Skeletal muscle tissue (tissue), 4 donors: ENCODE measurements around the gene MYO7B. TPM values are rescaled to one million over a fixed set of nuclear protein-coding genes. Genes with fewer than 3 reads are reported as not detected.

Source experiments
- H3K27ac ChIP-seq: one replicate; pipeline ENCODE4 v1.7.0; 2013; ENCODE audit warnings: mild to moderate bottlenecking, low read depth, low read length, inconsistent platforms
- H3K27me3 ChIP-seq, 3 donors: one replicate each; pipeline ENCODE4 v1.7.0; 2013; ENCODE audit warnings: low read length in 3 of 3; ENCODE audit not compliant: control insufficient read depth in 3 of 3, insufficient read depth in 3 of 3
- H3K36me3 ChIP-seq, 3 donors: one replicate each; pipeline ENCODE4 v1.7.0; 2013; ENCODE audit warnings: low read length in 3 of 3; ENCODE audit not compliant: control insufficient read depth in 3 of 3, insufficient read depth in 3 of 3
- H3K4me1 ChIP-seq, 3 donors: one replicate each; pipeline ENCODE4 v1.7.0; 2013; ENCODE audit warnings: low read length in 3 of 3, mild to moderate bottlenecking in 3 of 3; ENCODE audit not compliant: control insufficient read depth in 3 of 3, insufficient read depth in 3 of 3
- H3K4me3 ChIP-seq, 3 donors: one replicate each; pipeline ENCODE4 v1.7.0; 2013; ENCODE audit warnings: low read length in 3 of 3
- H3K9ac ChIP-seq, 3 donors: one replicate each; pipeline ENCODE4 v1.7.0; 2013; ENCODE audit warnings: low read length in 3 of 3, mild to moderate bottlenecking in 3 of 3, moderate library complexity in 2 of 3, low read depth in 1 of 3
- H3K9me3 ChIP-seq, 3 donors: one replicate each; pipeline ENCODE4 v1.7.0; 2013; ENCODE audit warnings: low read length in 3 of 3; ENCODE audit not compliant: control insufficient read depth in 3 of 3
- total RNA-seq: library from RNA; depleted of rRNA; stranded (reverse); fragments of >200 nt; gene quantifications from one replicate; pipeline ENCODE4 v1.2.3, GENCODE V29; 2014
- donor health status: Osteomylitis.

The MYO7B gene
- total RNA-seq, 1 donor from 2014 or later, result 1.0 TPM

GRCh38 chr2:127664065-127664894 is 128.8 kb downstream of the MYO7B start:
- peak overlapping the region; percentile 30 for H3K27ac ChIP-seq
- H3K9me3 ChIP-seq, result no peaks in the 10 kb centered on the region
- peak overlapping the region in 2 of 3 donors; percentile 32 to 76 for H3K9ac ChIP-seq
- H3K27me3 ChIP-seq, result peaks cover 0 to 25% (median 2%) of the 10 kb centered on the region in 3 donors
- H3K36me3 ChIP-seq, result peaks cover 0 to 2% (median 0%) of the 10 kb centered on the region in 3 donors
- peak overlapping the region; percentile 51 to 65 (median 54) for H3K4me3 ChIP-seq
- peaks cover 25 to 39% (median 37%) of the 10 kb centered on the region in 3 donors for H3K4me1 ChIP-seq

- Histone ChIP-seq H3K9me3 (no peaks in the 10 kb centered on the region), H3K4me1 (peaks cover 23 to 34% (median 33%) of the 10 kb centered on the region in 3 donors), H3K9ac (peak overlapping the region in 2 of 3 donors; percentile 32 to 76), H3K4me3 (peak overlapping the region in 2 of 3 donors; percentile 54 to 65), H3K36me3 (peaks cover 0 to 2% (median 0%) of the 10 kb centered on the region in 3 donors), H3K27ac (peak overlapping the region; percentile 30), H3K27me3 (peaks cover 0 to 25% (median 2%) of the 10 kb centered on the region in 3 donors)
These were observed 129.4 kb downstream of the MYO7B start for GRCh38 chr2:127664895-127665225.

DNA sequence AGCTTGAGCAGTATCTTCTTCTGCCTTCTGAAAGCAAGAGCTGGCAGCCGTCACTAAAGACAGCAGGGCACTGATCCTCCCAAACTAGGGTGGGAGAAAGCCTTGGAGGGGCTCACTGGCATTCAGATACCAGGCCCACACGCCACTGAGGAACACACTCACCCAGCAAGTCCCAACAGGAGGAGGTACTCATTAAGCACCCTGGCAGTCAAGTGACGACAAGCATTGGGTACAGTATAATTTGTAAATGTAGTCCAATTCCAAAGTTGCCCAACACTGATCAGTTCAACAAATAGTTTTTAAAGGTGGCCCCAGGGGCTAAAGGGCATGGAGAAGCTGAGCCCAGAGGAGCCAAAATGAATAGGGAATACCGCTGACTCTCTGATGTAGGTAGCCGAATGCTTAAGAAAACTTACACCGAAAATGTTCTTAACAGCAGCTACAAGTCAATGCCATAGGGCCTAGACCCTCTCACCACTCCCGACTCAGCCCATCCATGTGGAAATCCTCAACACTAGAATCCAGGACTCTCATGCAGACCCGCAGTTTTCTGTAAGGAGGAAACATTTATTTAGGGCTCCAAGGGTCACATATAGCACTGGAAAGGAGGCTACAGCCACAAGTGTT is 129.9 kb downstream of the MYO7B start:
- peaks cover 23 to 34% (median 30%) of the 10 kb centered on the region in 3 donors for H3K4me1 ChIP-seq
- peak overlapping the region in 1 of 3 donors; percentile 76 for H3K9ac ChIP-seq
- no peaks in the 10 kb centered on the region for H3K36me3 ChIP-seq
- H3K27me3 ChIP-seq, result peaks cover 0 to 25% (median 2%) of the 10 kb centered on the region in 3 donors
- no peak overlapping the region for H3K27ac ChIP-seq
- peak overlapping the region in 1 of 3 donors; percentile 31 for H3K4me3 ChIP-seq
- H3K9me3 ChIP-seq, result no peaks in the 10 kb centered on the region

- Histone ChIP-seq H3K27ac (no peak overlapping the region), H3K4me1 (peaks cover 10 to 24% (median 21%) of the 10 kb centered on the region in 3 donors), H3K9ac (no peak overlapping the region), H3K27me3 (peaks cover 0 to 25% (median 11%) of the 10 kb centered on the region in 3 donors), H3K4me3 (no peak overlapping the region), H3K9me3 (no peaks in the 10 kb centered on the region), H3K36me3 (no peaks in the 10 kb centered on the region)
These were observed 133.6 kb downstream of the MYO7B start for GRCh38 chr2:127669056-127669455.

DNA sequence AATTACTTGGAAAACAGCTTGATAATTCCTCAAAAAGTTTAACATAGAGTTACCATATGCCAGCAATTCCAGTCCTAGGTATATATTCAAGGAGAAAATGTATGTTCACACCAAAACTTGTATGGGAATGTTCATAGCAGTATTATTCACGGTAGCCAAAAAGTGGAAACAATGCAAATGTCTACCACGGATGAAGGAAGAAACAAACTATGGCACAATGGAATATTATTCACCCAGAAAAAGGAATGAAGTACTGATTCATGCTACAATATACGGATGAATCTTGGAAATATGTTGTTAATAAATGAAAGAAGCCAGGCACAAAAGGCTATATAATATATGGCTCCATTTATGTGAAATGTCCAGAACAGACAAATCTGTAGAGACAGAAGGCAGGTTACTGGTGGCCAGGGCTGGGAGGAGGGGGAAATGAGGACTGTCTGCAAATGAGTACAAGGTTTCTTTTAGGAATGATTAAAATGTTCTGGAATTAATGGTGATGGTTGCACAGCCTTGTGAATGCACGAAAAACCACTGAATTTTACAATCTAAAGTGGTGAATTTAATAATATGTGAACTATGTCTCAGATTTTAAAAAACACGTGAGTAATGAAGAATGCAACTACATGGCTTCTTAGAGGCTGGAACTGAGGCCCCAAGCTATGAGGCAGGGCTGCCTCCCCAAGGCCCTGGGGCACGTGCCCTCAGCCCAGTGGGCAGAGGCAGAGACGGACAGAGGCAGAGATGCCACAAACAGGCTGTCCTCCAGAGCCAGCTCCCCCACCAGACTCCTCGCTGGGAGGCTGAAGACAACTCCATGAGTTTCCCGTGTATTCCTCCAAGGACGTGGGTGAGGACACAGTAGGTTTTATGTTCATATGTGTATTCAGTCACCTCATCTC is 134.8 kb downstream of the MYO7B start:
- H3K4me1 ChIP-seq, result peaks cover 14 to 16% (median 15%) of the 10 kb centered on the region in 3 donors

DNA sequence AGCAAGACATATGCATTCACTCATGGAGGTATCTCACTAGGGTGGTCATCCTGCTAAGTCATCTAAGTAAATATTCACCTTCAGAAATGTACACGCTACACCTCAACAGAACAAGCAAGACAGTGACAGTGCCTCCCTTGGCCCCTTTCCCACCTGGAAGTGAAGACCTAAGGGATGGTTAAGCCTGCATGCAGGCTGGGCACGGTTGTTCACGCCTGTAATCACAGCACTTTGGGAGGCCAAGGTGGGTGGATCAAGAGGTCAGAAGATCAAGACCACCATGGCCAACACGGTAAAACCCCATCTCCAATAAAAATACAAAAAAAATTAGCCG is 135.4 kb downstream of the MYO7B start:
- H3K27ac ChIP-seq, result no peak overlapping the region
- peaks cover 0 to 19% (median 17%) of the 10 kb centered on the region in 3 donors for H3K27me3 ChIP-seq
- no peak overlapping the region for H3K9ac ChIP-seq
- H3K36me3 ChIP-seq, result no peaks in the 10 kb centered on the region
- H3K9me3 ChIP-seq, result no peaks in the 10 kb centered on the region
- H3K4me1 ChIP-seq, result peaks cover 18 to 21% (median 18%) of the 10 kb centered on the region in 3 donors
- no peak overlapping the region for H3K4me3 ChIP-seq

More for the DNA sequence above, 134.8 kb downstream of the MYO7B start:
- Histone ChIP-seq H3K9ac (no peak overlapping the region), H3K36me3 (no peaks in the 10 kb centered on the region), H3K9me3 (no peaks in the 10 kb centered on the region), H3K27me3 (peaks cover 0 to 22% (median 16%) of the 10 kb centered on the region in 3 donors), H3K27ac (no peak overlapping the region), H3K4me3 (no peak overlapping the region)

- no peaks in the 10 kb centered on the region for H3K9me3 ChIP-seq
- no peaks in the 10 kb centered on the region for H3K36me3 ChIP-seq
- peaks cover 0 to 27% (median 22%) of the 10 kb centered on the region in 3 donors for H3K27me3 ChIP-seq
- H3K27ac ChIP-seq, result peak overlapping the region; percentile 42
- H3K9ac ChIP-seq, result peak overlapping the region in 1 of 3 donors; percentile 16
- H3K4me3 ChIP-seq, result peak overlapping the region in 1 of 3 donors; percentile 41
- peaks cover 22 to 26% (median 24%) of the 10 kb centered on the region in 3 donors for H3K4me1 ChIP-seq
These were observed 136.2 kb downstream of the MYO7B start for GRCh38 chr2:127671557-127672302.

DNA sequence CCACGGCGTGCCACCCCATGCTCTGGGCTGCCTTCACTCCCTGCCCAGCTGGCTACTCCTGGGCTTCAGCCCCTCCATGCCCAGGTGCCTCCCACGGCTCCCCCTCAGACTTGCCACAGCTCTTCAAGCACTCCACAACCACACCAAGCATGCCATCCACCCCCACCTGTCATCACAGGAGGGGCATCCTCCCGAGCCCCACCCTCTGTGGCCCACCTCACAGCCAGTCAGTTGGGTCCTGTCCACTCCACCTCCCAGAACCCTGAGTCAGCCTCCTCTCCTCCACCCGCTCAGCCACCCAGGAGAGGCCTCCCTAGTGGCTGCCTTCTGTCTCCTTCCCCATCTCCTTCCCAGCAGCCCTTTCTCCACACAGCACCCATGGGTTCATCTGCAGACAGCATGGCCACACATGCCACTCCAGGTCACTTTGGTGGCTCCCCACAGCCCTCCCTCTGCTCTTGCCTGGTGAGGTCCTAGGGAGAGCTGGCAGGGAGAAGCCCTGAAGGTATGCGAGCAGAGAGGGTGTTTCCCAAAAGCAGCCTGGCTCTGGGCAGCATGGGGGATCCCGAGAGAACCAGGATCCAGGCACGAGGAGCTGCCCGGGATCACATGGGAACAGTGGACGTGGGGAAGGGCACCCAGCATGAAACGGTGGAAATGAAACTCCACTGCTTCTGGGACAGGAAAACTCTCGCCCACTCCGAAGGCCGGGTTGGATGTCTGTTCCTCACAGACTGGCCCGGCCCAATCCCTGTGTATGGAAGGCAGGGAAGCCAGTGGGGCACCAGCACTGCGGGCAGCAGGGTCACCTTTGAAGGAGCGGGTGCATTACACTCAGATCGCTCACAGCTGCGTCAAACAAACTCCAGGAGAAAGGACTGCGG is 137.1 kb downstream of the MYO7B start:
- Histone ChIP-seq H3K4me3 (peak overlapping the region; percentile 36 to 72 (median 54)), H3K27ac (peak overlapping the region; percentile 42), H3K4me1 (peaks cover 25 to 29% (median 27%) of the 10 kb centered on the region in 3 donors), H3K9me3 (no peaks in the 10 kb centered on the region), H3K27me3 (peaks cover 0 to 30% (median 29%) of the 10 kb centered on the region in 3 donors), H3K36me3 (no peaks in the 10 kb centered on the region), H3K9ac (peak overlapping the region in 2 of 3 donors; percentile 66 to 81)
